Keratinocyte (primary cell): Measurements from ENCODE around the gene COG5. TPM values are rescaled to one million over a fixed set of nuclear protein-coding genes. Genes with fewer than 3 reads are reported as not detected.

ENCODE experiments used
- DNase-seq: peaks from one replicate; pipeline ENCODE4 v3.0.0-alpha.2; 2011; ENCODE audit warnings: low read depth, missing footprints, low spot score
- FAIRE-seq: peaks from 2 replicates; lab custom pipeline; 2011; peaks lifted over from hg19 to GRCh38; lab: Jason Lieb, UNC
- H2AFZ ChIP-seq: 2 replicates; pipeline ENCODE4 v1.6.0; 2012; ENCODE audit warnings: low read length, control low read depth, inconsistent platforms; ENCODE audit not compliant: control insufficient read depth
- H3K27ac ChIP-seq: 2 replicates; pipeline ENCODE4 v1.5.1; 2011; ENCODE audit warnings: low read length; ENCODE audit not compliant: control insufficient read depth, insufficient read depth
- H3K27me3 ChIP-seq: 3 replicates; pipeline ENCODE4 v1.6.0; 2011; ENCODE audit warnings: low read length; ENCODE audit not compliant: control insufficient read depth, insufficient read depth; ENCODE audit errors: extremely low read depth
- H3K36me3 ChIP-seq, 2 experiments: 2 replicates in 1 of 2; 3 replicates in 1 of 2; pipeline ENCODE4 v1.5.1; 2011; ENCODE audit warnings: low read length in 2 of 2, mild to moderate bottlenecking in 1 of 2; ENCODE audit not compliant: control insufficient read depth in 2 of 2, insufficient read depth in 2 of 2; ENCODE audit errors: extremely low read depth in 1 of 2
- H3K4me1 ChIP-seq: 3 replicates; pipeline ENCODE4 v1.5.1; 2011; ENCODE audit warnings: low read length; ENCODE audit not compliant: control insufficient read depth, insufficient read depth; ENCODE audit errors: extremely low read depth
- H3K4me2 ChIP-seq: 3 replicates; pipeline ENCODE4 v1.6.0; 2011; ENCODE audit warnings: low read depth, low read length; ENCODE audit not compliant: control insufficient read depth, insufficient read depth; ENCODE audit errors: extremely low read depth
- H3K4me3 ChIP-seq, 3 experiments: fragments of 200-600 bp in 1 of 3; sonication (generic) in 1 of 3; 2 replicates in 2 of 3; 3 replicates in 1 of 3; pipeline ENCODE4 v1.5.1; 2011 to 2016; ENCODE audit warnings: low read length in 3 of 3, mild to moderate bottlenecking in 3 of 3, control low read depth in 2 of 3, inconsistent platforms in 1 of 3, low read depth in 1 of 3, mixed read lengths in 1 of 3, mixed run types in 1 of 3, moderate library complexity in 1 of 3; ENCODE audit not compliant: control insufficient read depth in 2 of 3, insufficient read depth in 2 of 3; ENCODE audit errors: extremely low read depth in 1 of 3
- H3K79me2 ChIP-seq: 2 replicates; pipeline ENCODE4 v1.6.0; 2012; ENCODE audit warnings: low read length; ENCODE audit not compliant: control insufficient read depth, insufficient read depth
- H3K9ac ChIP-seq: 3 replicates; pipeline ENCODE4 v1.6.0; 2011; ENCODE audit warnings: low read length; ENCODE audit not compliant: control insufficient read depth, insufficient read depth; ENCODE audit errors: extremely low read depth
- H3K9me1 ChIP-seq: 3 replicates; pipeline ENCODE4 v1.6.0; 2011; ENCODE audit warnings: low read length; ENCODE audit not compliant: control insufficient read depth, insufficient read depth; ENCODE audit errors: extremely low read depth
- H3K9me3 ChIP-seq: 2 replicates; pipeline ENCODE4 v1.5.1; 2012; ENCODE audit warnings: low read depth, low read length; ENCODE audit not compliant: control insufficient read depth
- H4K20me1 ChIP-seq: 3 replicates; pipeline ENCODE4 v1.6.0; 2011; ENCODE audit warnings: low read length; ENCODE audit not compliant: control insufficient read depth, insufficient read depth; ENCODE audit errors: extremely low read depth
- EZH2 ChIP-seq: IDR thresholded peaks from one replicate; pipeline ENCODE4 v1.6.1; 2012; ENCODE audit warnings: inconsistent platforms, mild to moderate bottlenecking, low read length, moderate library complexity
- dilution Hi-C: fragments of 300-500 bp; cut with MboI; formaldehyde crosslinking; loops from one replicate; pipeline ENCODE4 v1.7.0; 2020; ENCODE audit warnings: low sequenced_read_pairs; ENCODE audit not compliant: extremely low pct_ligation_motif_present
- polyA plus RNA-seq, 5 experiments: library from polyadenylated mRNA; depleted of rRNA in 3 of 5; stranded (reverse) in 3 of 5; stranded (forward) in 1 of 5; unstranded in 1 of 5; fragments of >200 nt; gene quantifications; 1 replicate in 1 of 5; 2 replicates in 3 of 5; 3 replicates in 1 of 5; pipeline versions ENCODE4 v1.2.1 to v1.2.3, GENCODE V29; 2011 to 2012; ENCODE audit warnings: missing spikeins in 2 of 5, low read depth in 1 of 5, low replicate concordance in 1 of 5
- TF ChIP-seq, protein P1 (sequence below), 3 experiments: IDR thresholded peaks in 1 of 3; conservative IDR thresholded peaks in 1 of 3; optimal IDR thresholded peaks in 1 of 3; 2 replicates in 2 of 3; 3 replicates in 1 of 3; pipeline versions ENCODE3 to v1.5.1; 2011; ENCODE audit warnings: low read length in 3 of 3, mild to moderate bottlenecking in 3 of 3, moderate library complexity in 2 of 3, control low read depth in 1 of 3, inconsistent platforms in 1 of 3; ENCODE audit not compliant: insufficient read depth in 2 of 3; ENCODE audit errors: extremely low read depth in 1 of 3

COG5 gene
- polyA plus RNA-seq, 1 donor (not counting 4 experiments of a cell fraction or from before 2014, with no cell fraction given), result 50.7 TPM

GRCh38 chr7:107322015-107322414 lies 241.7 kb downstream of the COG5 start:
- H3K79me2 ChIP-seq, result no peaks in the 10 kb centered on the region
- no peak for FAIRE-seq
- TF ChIP-seq, protein P1, sequence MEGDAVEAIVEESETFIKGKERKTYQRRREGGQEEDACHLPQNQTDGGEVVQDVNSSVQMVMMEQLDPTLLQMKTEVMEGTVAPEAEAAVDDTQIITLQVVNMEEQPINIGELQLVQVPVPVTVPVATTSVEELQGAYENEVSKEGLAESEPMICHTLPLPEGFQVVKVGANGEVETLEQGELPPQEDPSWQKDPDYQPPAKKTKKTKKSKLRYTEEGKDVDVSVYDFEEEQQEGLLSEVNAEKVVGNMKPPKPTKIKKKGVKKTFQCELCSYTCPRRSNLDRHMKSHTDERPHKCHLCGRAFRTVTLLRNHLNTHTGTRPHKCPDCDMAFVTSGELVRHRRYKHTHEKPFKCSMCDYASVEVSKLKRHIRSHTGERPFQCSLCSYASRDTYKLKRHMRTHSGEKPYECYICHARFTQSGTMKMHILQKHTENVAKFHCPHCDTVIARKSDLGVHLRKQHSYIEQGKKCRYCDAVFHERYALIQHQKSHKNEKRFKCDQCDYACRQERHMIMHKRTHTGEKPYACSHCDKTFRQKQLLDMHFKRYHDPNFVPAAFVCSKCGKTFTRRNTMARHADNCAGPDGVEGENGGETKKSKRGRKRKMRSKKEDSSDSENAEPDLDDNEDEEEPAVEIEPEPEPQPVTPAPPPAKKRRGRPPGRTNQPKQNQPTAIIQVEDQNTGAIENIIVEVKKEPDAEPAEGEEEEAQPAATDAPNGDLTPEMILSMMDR (optimal IDR thresholded peaks at IDR 0.05 in 1 of 3, IDR thresholded peaks at IDR 0.05 in 1 of 3, conservative IDR thresholded peaks at IDR 0.05 in 1 of 3; ENCODE audit: extremely low read depth in 1 of 3, insufficient read depth in 2 of 3, low read length in 3 of 3), result no peak
- TF ChIP-seq EZH2, result no peak

DNA sequence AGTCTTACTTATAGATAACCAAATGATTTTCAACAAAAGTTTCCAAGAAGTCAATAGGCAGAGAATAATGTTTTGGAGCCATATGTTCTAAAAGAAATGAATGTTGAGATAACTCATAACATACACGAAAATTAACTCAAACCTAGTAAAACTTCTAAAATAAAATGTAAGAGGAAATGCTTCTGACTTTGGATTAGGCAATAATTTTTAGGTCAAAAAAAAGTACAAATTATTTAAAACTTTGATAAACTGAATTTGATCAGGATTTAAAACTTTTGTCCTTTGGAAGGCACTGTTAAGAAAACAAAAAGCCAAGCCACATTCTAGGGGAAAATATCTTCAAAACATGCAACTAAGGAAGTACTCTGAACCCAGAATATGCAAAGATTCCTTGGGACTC lies 242.1 kb downstream of the COG5 start:
- FAIRE-seq, result no peak
- dilution Hi-C loops, result no loop called here
- H3K4me1 ChIP-seq, result no peaks in the 10 kb centered on the region

More at GRCh38 chr7:107322015-107322414, 241.7 kb downstream of the COG5 start:
- Histone ChIP-seq H3K9me1 (no peaks in the 10 kb centered on the region), H3K9me3 (no peaks in the 10 kb centered on the region), H2AFZ (no peak overlapping the region), H3K4me2 (no peak overlapping the region), H3K4me1 (no peaks in the 10 kb centered on the region), H3K27me3 (no peaks in the 10 kb centered on the region), H3K4me3 (no peak overlapping the region), H3K9ac (no peak overlapping the region), H3K27ac (no peak overlapping the region), H3K36me3 (peaks cover 0 to 3% of the 10 kb centered on the region in 2 experiments), H4K20me1 (no peaks in the 10 kb centered on the region)
- DNase-seq, result no peak
- dilution Hi-C loops, result no loop called here

More for the DNA sequence above, 242.1 kb downstream of the COG5 start:
- Histone ChIP-seq H3K27ac (no peak overlapping the region), H3K9me3 (no peaks in the 10 kb centered on the region), H3K9ac (no peak overlapping the region), H4K20me1 (no peaks in the 10 kb centered on the region), H3K4me3 (no peak overlapping the region), H2AFZ (no peak overlapping the region), H3K36me3 (peaks cover 0 to 3% of the 10 kb centered on the region in 2 experiments), H3K4me2 (no peak overlapping the region), H3K27me3 (no peaks in the 10 kb centered on the region), H3K79me2 (no peaks in the 10 kb centered on the region), H3K9me1 (no peaks in the 10 kb centered on the region)
- DNase-seq, result no peak
- TF ChIP-seq, protein P1 (optimal IDR thresholded peaks at IDR 0.05 in 1 of 3, IDR thresholded peaks at IDR 0.05 in 1 of 3, conservative IDR thresholded peaks at IDR 0.05 in 1 of 3; ENCODE audit: extremely low read depth in 1 of 3, insufficient read depth in 2 of 3, low read length in 3 of 3), result no peak
- no peak for TF ChIP-seq EZH2
